CD4-positive, alpha-beta T cell treated with Interleukin-4 for 4 hours (primary cell): ENCODE measurements around the gene MBIP.

Experiments used
- DNase-seq: peaks from one replicate; pipeline ENCODE4 v3.0.0-alpha.2; 2020

The MBIP gene

DNA sequence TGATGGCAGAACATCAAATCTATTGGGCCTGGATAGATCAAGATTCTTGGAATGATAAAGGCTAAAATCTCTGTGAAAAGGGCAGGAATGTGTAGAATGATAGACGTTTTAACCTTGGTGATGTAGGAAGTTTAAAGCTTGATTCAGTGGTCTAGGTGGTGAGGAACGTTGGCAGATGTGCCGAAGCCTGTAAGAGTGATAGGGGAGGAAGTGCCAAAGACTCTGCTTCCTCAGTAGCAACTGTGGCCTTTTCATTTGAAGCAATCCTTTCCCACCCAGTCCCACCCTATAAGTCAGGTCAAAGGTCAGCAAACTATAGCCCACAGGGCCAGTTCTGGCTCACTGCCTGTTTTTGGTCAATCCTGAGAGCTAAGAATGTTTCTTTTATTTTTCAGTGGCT lies 62.2 kb downstream of the MBIP start:
- DNase-seq = no peak

GRCh38 chr14:36256126-36256801 lies 64.2 kb downstream of the MBIP start:
- no peak for DNase-seq

DNA sequence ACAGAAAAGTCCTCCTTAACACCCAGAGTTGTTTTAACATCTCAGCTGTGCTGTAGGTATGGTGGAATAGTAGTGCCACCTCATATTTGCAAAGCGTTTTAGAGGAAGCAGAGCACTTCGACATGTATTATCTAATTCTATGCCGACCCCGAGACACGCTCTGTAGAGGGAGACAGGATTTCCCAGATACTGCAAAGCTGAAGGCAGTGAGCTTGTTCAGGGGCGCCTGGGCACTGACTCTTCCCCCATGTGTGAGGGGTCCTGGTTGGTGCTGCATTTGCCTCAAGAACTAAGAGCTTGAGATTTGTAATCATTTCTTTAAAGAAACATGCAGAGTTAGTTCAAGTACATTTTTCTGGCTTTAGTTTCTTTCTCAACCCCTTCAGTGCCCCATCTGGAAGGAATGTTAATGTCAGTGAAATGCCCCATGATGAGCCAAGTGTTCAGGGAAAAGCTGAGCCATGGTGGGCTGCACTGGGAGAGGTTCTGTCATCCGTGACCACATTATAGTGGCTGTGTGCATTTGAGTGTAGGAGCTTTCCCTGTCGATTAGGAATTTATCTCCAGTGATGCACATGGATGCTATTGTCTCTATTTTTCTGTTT lies 66.3 kb downstream of the MBIP start:
- DNase-seq = no peak
